ENCODE results near the gene GSTT2.

GRCh38 chr22:24008022-24008283 lies 28.0 kb downstream of the GSTT2 start:
- no peak for TF ChIP-seq CTCF (IDR thresholded peaks at IDR 0.05; ENCODE audit: low read length)
- no peak for TF ChIP-seq EZH2 (IDR thresholded peaks at IDR 0.05; ENCODE audit: borderline replicate concordance, low read length)
